HG02642 (cell line): ENCODE measurements around the gene SMAD2.
"Not testable (repeated sequence)": the region's sequence is repeated elsewhere in the genome, so short reads cannot be mapped to it uniquely, and the experiment has no call there.

Experiments
- ATAC-seq: cut with Tn5 transposase; IDR thresholded peaks from one replicate; pipeline ENCODE4 v1.9.1; 2021; ENCODE audit warnings: mild to moderate bottlenecking; ENCODE audit not compliant: unreplicated experiment, poor library complexity

The SMAD2 gene

GRCh38 chr18:47863041-47863440 is 67.4 kb downstream of the SMAD2 start:
- ATAC-seq: no peak

- no peak for ATAC-seq
These were observed 71.9 kb downstream of the SMAD2 start for GRCh38 chr18:47858607-47859006.

- ATAC-seq: no peak
These were observed 82.8 kb downstream of the SMAD2 start for GRCh38 chr18:47847635-47848034.

GRCh38 chr18:47846431-47846830 is 84.0 kb downstream of the SMAD2 start:
- no peak for ATAC-seq

GRCh38 chr18:47844828-47845498 is 85.5 kb downstream of the SMAD2 start:
- no peak for ATAC-seq

- no peak for ATAC-seq
These were observed 87.6 kb downstream of the SMAD2 start for GRCh38 chr18:47842836-47843235.

GRCh38 chr18:47838396-47838795 is 92.1 kb downstream of the SMAD2 start:
- ATAC-seq: no peak

GRCh38 chr18:47832348-47832747 is 98.1 kb downstream of the SMAD2 start:
- ATAC-seq: no peak

- ATAC-seq: no peak
These were observed 99.1 kb downstream of the SMAD2 start for GRCh38 chr18:47831351-47831750.

GRCh38 chr18:47830772-47831171 is 99.7 kb downstream of the SMAD2 start:
- no peak for ATAC-seq

GRCh38 chr18:47829831-47830230 is 100.6 kb downstream of the SMAD2 start:
- no peak for ATAC-seq

- ATAC-seq: not testable (repeated sequence)
These were observed 102.4 kb downstream of the SMAD2 start for GRCh38 chr18:47828031-47828430.

GRCh38 chr18:47826157-47827074 is 104.0 kb downstream of the SMAD2 start:
- no peak for ATAC-seq

- no peak for ATAC-seq
These were observed 109.1 kb downstream of the SMAD2 start for GRCh38 chr18:47821314-47821713.

- ATAC-seq: no peak
These were observed 112.7 kb downstream of the SMAD2 start for GRCh38 chr18:47817795-47818077.

GRCh38 chr18:47817017-47817794 is 113.3 kb downstream of the SMAD2 start:
- no peak for ATAC-seq

GRCh38 chr18:47815486-47816270 is 114.8 kb downstream of the SMAD2 start:
- no peak for ATAC-seq

GRCh38 chr18:47809420-47809819 is 121.0 kb downstream of the SMAD2 start:
- no peak for ATAC-seq

GRCh38 chr18:47802802-47803201 is 127.7 kb downstream of the SMAD2 start:
- no peak for ATAC-seq

GRCh38 chr18:47801817-47802216 is 128.6 kb downstream of the SMAD2 start:
- no peak for ATAC-seq
